K562 (cell line): ENCODE data around the gene RFX6. TPM values are rescaled to one million over a fixed set of nuclear protein-coding genes. Genes with fewer than 3 reads are reported as not detected.

ENCODE experiments used
- ATAC-seq: fragments of 200-7000 bp; cut with Tn5 transposase; 3 replicates; pipeline ENCODE4 v1.9.1; 2020; ENCODE audit warnings: moderate library complexity
- BruUV-seq: library from RNA; stranded (reverse); fragments of 400-500 nt; replicated peaks from 2 replicates; lab custom pipeline; 2021; lab: Mats Ljungman, UMichigan
- CTCF ChIA-PET: fragments of 300-600 bp; formaldehyde crosslinking; extraction: SDS; loops from one replicate; lab custom pipeline; 2021; ENCODE audit warnings: low intra/inter-chr PET ratio; lab: Yijun Ruan, JAX
- POLR2A ChIA-PET: fragments of 300-600, 350-650 bp; sonication (Branson Sonifier 250); formaldehyde crosslinking; extraction: SDS; loops from one replicate; lab custom pipeline; 2021; ENCODE audit warnings: antibody characterized with exemption, inconsistent platforms; lab: Yijun Ruan, JAX
- DNase-seq, 4 experiments: peaks; one replicate each; pipeline versions ENCODE4 v3.0.0 to v3.0.0-alpha.2; 2011 to 2018; ENCODE audit warnings: low spot score in 3 of 4, mixed read lengths in 3 of 4; ENCODE audit errors: extremely low read depth in 1 of 4
- FAIRE-seq: peaks from 2 replicates; lab custom pipeline; 2011; peaks lifted over from hg19 to GRCh38; lab: Jason Lieb, UNC
- H2AFZ ChIP-seq: 2 replicates; pipeline ENCODE4 v1.6.0; 2011; ENCODE audit warnings: low read depth, low read length, control low read depth, inconsistent platforms
- H3K27ac ChIP-seq: fragments of 200-600 bp; 3 replicates; pipeline ENCODE4 v1.8.0; 2011; ENCODE audit warnings: low read depth, mild to moderate bottlenecking, control low read depth, inconsistent platforms, low read length, moderate library complexity, mixed read lengths; ENCODE audit errors: extremely low read depth
- H3K27me3 ChIP-seq, 2 experiments: fragments of 300-600 bp in 1 of 2; 2 replicates in 1 of 2; 3 replicates in 1 of 2; pipeline versions ENCODE4 v1.6.0 to v1.8.0; 2011; ENCODE audit warnings: inconsistent platforms in 2 of 2, low read length in 2 of 2, mild to moderate bottlenecking in 1 of 2, mixed read lengths in 1 of 2, moderate library complexity in 1 of 2; ENCODE audit not compliant: control insufficient read depth in 2 of 2, insufficient read depth in 2 of 2
- H3K36me3 ChIP-seq: fragments of 300-600 bp; 3 replicates; pipeline ENCODE4 v1.8.0; 2011; ENCODE audit warnings: mild to moderate bottlenecking, low read length, inconsistent platforms; ENCODE audit not compliant: control insufficient read depth, insufficient read depth
- H3K4me1 ChIP-seq, 2 experiments: fragments of 200-600 bp in 1 of 2; replicated peaks in 1 of 2; 2 replicates in 1 of 2; 3 replicates in 1 of 2; pipeline versions ENCODE4 v1.5.1 to v1.8.0; 2011; ENCODE audit warnings: inconsistent platforms in 2 of 2, low read length in 2 of 2, mild to moderate bottlenecking in 1 of 2, mixed read lengths in 1 of 2, moderate library complexity in 1 of 2; ENCODE audit not compliant: control insufficient read depth in 2 of 2, insufficient read depth in 2 of 2
- H3K4me2 ChIP-seq: 2 replicates; pipeline ENCODE4 v1.6.1; 2011; ENCODE audit warnings: low read length, control low read depth, inconsistent platforms, mixed read lengths; ENCODE audit not compliant: insufficient read depth
- H3K4me3 ChIP-seq: fragments of 200-600 bp; sonication (generic), shearing (Covaris generic); 2 replicates; pipeline ENCODE4 v1.5.1; 2016; ENCODE audit warnings: control low read depth, inconsistent platforms
- H3K79me2 ChIP-seq: fragments of 200-600 bp; 3 replicates; pipeline ENCODE4 v1.8.0; 2011; ENCODE audit warnings: low read length, inconsistent platforms; ENCODE audit not compliant: control insufficient read depth, insufficient read depth
- H3K9ac ChIP-seq, 2 experiments: 2 replicates each; pipeline versions ENCODE4 v1.6.0 to v1.6.1; 2011; ENCODE audit warnings: low read depth in 2 of 2, low read length in 2 of 2, control low read depth in 1 of 2, inconsistent platforms in 1 of 2, mild to moderate bottlenecking in 1 of 2, mixed read lengths in 1 of 2; ENCODE audit not compliant: insufficient read depth in 1 of 2
- H3K9me1 ChIP-seq: one replicate; pipeline ENCODE4 v1.6.0; 2011; ENCODE audit warnings: inconsistent platforms, mild to moderate bottlenecking, low read length, moderate library complexity; ENCODE audit not compliant: control insufficient read depth, insufficient read depth
- H3K9me3 ChIP-seq: replicated peaks from 2 replicates; pipeline ENCODE4 v1.5.1; 2011; ENCODE audit warnings: low read depth, low read length, inconsistent platforms; ENCODE audit not compliant: control insufficient read depth, insufficient read depth
- H4K20me1 ChIP-seq: replicated peaks from 2 replicates; pipeline ENCODE4 v1.6.1; 2011; ENCODE audit warnings: low read length, inconsistent platforms, mixed read lengths; ENCODE audit not compliant: control insufficient read depth, insufficient read depth
- CREBBP ChIP-seq: IDR thresholded peaks from one replicate; pipeline ENCODE4 v1.6.1; 2012; ENCODE audit warnings: low read depth, mild to moderate bottlenecking, control low read depth, inconsistent platforms, low read length
- FOSL1 ChIP-seq: fragments of 200-800 bp; sonication (Bioruptor generic); conservative IDR thresholded peaks from 2 replicates; pipeline ENCODE4 v1.6.1; 2016; ENCODE audit warnings: missing genetic modification characterization, missing compliant biosample characterization
- KAT2B ChIP-seq: IDR thresholded peaks from one replicate; pipeline ENCODE4 v1.6.1; 2012; ENCODE audit warnings: low read depth, mild to moderate bottlenecking, control low read depth, inconsistent platforms, low read length, moderate library complexity
- LEF1 ChIP-seq: fragments of 450-650 bp; IDR thresholded peaks from 2 replicates; pipeline ENCODE4 v1.6.1; 2016; ENCODE audit warnings: mild to moderate bottlenecking
- POLR2AphosphoS2 ChIP-seq: IDR thresholded peaks from 2 replicates; pipeline ENCODE4 v1.6.1; 2012; ENCODE audit warnings: low read length, improper control_type of control experiment
- RBM15 ChIP-seq: fragments of 200-400 bp; formaldehyde crosslinking; IDR thresholded peaks from 2 replicates; pipeline ENCODE4 v1.6.1; 2018; ENCODE audit warnings: mild to moderate bottlenecking, low read length, moderate library complexity; ENCODE audit not compliant: insufficient read depth
- SMC3 ChIP-seq: conservative IDR thresholded peaks from 2 replicates; pipeline ENCODE4 v1.6.1; 2011; ENCODE audit warnings: low read depth, low read length, improper control_type of control experiment; ENCODE audit not compliant: insufficient read depth
- TAF9B ChIP-seq: fragments of 450-650 bp; IDR thresholded peaks from 2 replicates; pipeline ENCODE4 v1.6.1; 2018; ENCODE audit warnings: mild to moderate bottlenecking; ENCODE audit not compliant: partially characterized antibody
- ZKSCAN8 ChIP-seq: fragments of 200-800 bp; sonication (Bioruptor generic); IDR thresholded peaks from 2 replicates; pipeline ENCODE4 v1.6.1; 2016; ENCODE audit warnings: missing genetic modification characterization, missing compliant biosample characterization
- ZNF384 ChIP-seq: IDR thresholded peaks from 2 replicates; pipeline ENCODE4 v1.6.1; 2012; ENCODE audit warnings: low read depth, low read length, improper control_type of control experiment
- ZNF830 ChIP-seq: fragments of 250-450 bp; sonication (Bioruptor Pico); IDR thresholded peaks from 2 replicates; pipeline ENCODE4 v1.5.0; 2021; ENCODE audit warnings: mild to moderate bottlenecking
- WGBS: fragments of 100-300 bp; shearing (Covaris generic); methylation state at CpG from one replicate; pipeline ENCODE4 v1.1.6; 2016; ENCODE audit warnings: low coverage, mixed read lengths; ENCODE audit not compliant: insufficient coverage; ENCODE audit errors: missing lambda C conversion rate; 5-methylcytosine and 5-hydroxymethylcytosine counted together
- in situ Hi-C: fragments of 300-500 bp; cut with MboI; formaldehyde crosslinking; loops from 4 replicates; pipeline ENCODE4 v1.15.0; 2018; ENCODE audit warnings: inconsistent platforms, mixed read lengths
- intact Hi-C: fragments of 100-400 bp; cut with micrococcal nuclease; formaldehyde crosslinking; loops from 2 replicates; pipeline ENCODE4 v1.14.2; 2022
- polyA plus RNA-seq, 8 experiments: library from polyadenylated mRNA; depleted of rRNA in 4 of 8; stranded (reverse) in 5 of 8; unstranded in 3 of 8; fragments of >200 nt; fragmentation: Nextera tagmentation in 2 of 8; fragmentation: Illumina TruSeq in 1 of 8; extraction: Ambion mirVana in 2 of 8; extraction: Trizol in 1 of 8; gene quantifications; 2 replicates each; pipeline versions ENCODE4 v1.2.1 to v1.2.3, GENCODE V29; 2011 to 2014; ENCODE audit warnings: inconsistent platforms in 1 of 8, missing spikeins in 1 of 8
- total RNA-seq, 7 experiments: library from RNA; depleted of rRNA in 6 of 7; stranded (reverse); fragments of >200 nt in 6 of 7; fragmentation: Illumina TruSeq in 2 of 7; extraction: Trizol in 2 of 7; gene quantifications; 2 replicates each; pipeline versions ENCODE4 v1.2.1 to v1.2.3, GENCODE V29; 2011 to 2021; ENCODE audit warnings: low replicate concordance in 1 of 7
- TF ChIP-seq, protein P1 (sequence below): fragments of 200-800 bp; sonication (Bioruptor generic); IDR thresholded peaks from 2 replicates; pipeline ENCODE4 v1.6.1; 2016; ENCODE audit warnings: missing genetic modification characterization, missing compliant biosample characterization
- TF ChIP-seq, protein P2 (sequence below): fragments of 450-650 bp; formaldehyde crosslinking; IDR thresholded peaks from 2 replicates; pipeline ENCODE4 v1.4.0; 2022; ENCODE audit warnings: missing genetic modification characterization

Gene RFX6
- total and polyA plus RNA-seq, 9 of the 15 experiments (the other 6 are each of a cell fraction or from before 2014, with no cell fraction given) = not detected

DNA sequence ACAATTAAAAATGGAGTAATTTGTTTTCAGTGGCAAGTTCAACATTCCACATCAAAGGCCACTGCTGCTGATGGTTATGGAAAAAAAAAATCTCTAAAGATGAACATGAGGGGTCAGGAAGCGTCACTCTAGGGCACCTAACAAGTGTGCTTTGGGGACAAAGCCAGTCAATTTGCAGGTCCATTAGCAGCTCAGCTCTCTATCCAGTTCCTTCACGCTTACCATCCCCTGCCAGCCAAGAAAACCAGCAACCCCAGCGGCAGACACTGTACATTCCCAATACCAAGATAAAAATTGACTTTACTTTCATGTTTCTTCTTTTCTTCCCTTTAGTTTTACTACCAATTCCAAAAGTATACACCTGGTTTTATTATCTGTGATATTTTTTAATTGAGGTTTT lies 10.1 kb downstream of the RFX6 start:
- no peak for ATAC-seq
- CTCF ChIA-PET = no interaction called here
- WGBS = 0% methylated on average over 3 of the region's 3 CpGs

GRCh38 chr6:116887894-116888293 lies 10.9 kb downstream of the RFX6 start:
- no peak for ATAC-seq
- no peaks in the 10 kb centered on the region for H3K79me2 ChIP-seq
- H3K4me3 ChIP-seq = no peak overlapping the region
- H3K9me3 ChIP-seq = no peaks in the 10 kb centered on the region
- no peaks in the 10 kb centered on the region for H3K27me3 ChIP-seq
- H3K27ac ChIP-seq = no peak overlapping the region
- in situ Hi-C loops = no loop called here
- H2AFZ ChIP-seq = no peak overlapping the region
- no peaks in the 10 kb centered on the region for H3K9me1 ChIP-seq
- no peaks in the 10 kb centered on the region for H3K36me3 ChIP-seq
- 0% methylated on average over 1 of the region's 1 CpG for WGBS
- TF ChIP-seq, protein P1, sequence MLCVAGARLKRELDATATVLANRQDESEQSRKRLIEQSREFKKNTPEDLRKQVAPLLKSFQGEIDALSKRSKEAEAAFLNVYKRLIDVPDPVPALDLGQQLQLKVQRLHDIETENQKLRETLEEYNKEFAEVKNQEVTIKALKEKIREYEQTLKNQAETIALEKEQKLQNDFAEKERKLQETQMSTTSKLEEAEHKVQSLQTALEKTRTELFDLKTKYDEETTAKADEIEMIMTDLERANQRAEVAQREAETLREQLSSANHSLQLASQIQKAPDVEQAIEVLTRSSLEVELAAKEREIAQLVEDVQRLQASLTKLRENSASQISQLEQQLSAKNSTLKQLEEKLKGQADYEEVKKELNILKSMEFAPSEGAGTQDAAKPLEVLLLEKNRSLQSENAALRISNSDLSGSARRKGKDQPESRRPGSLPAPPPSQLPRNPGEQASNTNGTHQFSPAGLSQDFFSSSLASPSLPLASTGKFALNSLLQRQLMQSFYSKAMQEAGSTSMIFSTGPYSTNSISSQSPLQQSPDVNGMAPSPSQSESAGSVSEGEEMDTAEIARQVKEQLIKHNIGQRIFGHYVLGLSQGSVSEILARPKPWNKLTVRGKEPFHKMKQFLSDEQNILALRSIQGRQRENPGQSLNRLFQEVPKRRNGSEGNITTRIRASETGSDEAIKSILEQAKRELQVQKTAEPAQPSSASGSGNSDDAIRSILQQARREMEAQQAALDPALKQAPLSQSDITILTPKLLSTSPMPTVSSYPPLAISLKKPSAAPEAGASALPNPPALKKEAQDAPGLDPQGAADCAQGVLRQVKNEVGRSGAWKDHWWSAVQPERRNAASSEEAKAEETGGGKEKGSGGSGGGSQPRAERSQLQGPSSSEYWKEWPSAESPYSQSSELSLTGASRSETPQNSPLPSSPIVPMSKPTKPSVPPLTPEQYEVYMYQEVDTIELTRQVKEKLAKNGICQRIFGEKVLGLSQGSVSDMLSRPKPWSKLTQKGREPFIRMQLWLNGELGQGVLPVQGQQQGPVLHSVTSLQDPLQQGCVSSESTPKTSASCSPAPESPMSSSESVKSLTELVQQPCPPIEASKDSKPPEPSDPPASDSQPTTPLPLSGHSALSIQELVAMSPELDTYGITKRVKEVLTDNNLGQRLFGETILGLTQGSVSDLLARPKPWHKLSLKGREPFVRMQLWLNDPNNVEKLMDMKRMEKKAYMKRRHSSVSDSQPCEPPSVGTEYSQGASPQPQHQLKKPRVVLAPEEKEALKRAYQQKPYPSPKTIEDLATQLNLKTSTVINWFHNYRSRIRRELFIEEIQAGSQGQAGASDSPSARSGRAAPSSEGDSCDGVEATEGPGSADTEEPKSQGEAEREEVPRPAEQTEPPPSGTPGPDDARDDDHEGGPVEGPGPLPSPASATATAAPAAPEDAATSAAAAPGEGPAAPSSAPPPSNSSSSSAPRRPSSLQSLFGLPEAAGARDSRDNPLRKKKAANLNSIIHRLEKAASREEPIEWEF = no peak
- no peak for TF ChIP-seq TAF9B
- no peak for TF ChIP-seq RBM15
- TF ChIP-seq LEF1 = no peak
- TF ChIP-seq ZNF830 (CRISPR knock-in tag) = no peak
- TF ChIP-seq, protein P2, sequence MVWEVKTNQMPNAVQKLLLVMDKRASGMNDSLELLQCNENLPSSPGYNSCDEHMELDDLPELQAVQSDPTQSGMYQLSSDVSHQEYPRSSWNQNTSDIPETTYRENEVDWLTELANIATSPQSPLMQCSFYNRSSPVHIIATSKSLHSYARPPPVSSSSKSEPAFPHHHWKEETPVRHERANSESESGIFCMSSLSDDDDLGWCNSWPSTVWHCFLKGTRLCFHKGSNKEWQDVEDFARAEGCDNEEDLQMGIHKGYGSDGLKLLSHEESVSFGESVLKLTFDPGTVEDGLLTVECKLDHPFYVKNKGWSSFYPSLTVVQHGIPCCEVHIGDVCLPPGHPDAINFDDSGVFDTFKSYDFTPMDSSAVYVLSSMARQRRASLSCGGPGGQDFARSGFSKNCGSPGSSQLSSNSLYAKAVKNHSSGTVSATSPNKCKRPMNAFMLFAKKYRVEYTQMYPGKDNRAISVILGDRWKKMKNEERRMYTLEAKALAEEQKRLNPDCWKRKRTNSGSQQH (CRISPR knock-in tag) = no peak
- TF ChIP-seq, all 486 proteins: peak for 0
- Histone ChIP-seq H3K4me2 (no peak overlapping the region), H3K4me1 (no peaks in the 10 kb centered on the region), H3K9ac (no peak overlapping the region), H4K20me1 (no peaks in the 10 kb centered on the region)
- intact Hi-C loops = no loop called here
- CTCF ChIA-PET = no interaction called here
- DNase-seq = no peak
- POLR2A ChIA-PET = interaction anchor here (0.7 kb wide), 1 partner anchor 30 kb away, joined by 4 read pairs; no protein-coding TSS in a partner anchor
- no peak for FAIRE-seq
- BruUV-seq = no TSS peak

More for the DNA sequence above, 10.1 kb downstream of the RFX6 start:
- Histone ChIP-seq H2AFZ (no peak overlapping the region), H3K4me2 (no peak overlapping the region), H3K4me1 (no peaks in the 10 kb centered on the region), H4K20me1 (no peaks in the 10 kb centered on the region), H3K9ac (no peak overlapping the region), H3K27me3 (no peaks in the 10 kb centered on the region), H3K4me3 (no peak overlapping the region), H3K9me3 (no peaks in the 10 kb centered on the region), H3K9me1 (no peaks in the 10 kb centered on the region), H3K27ac (no peak overlapping the region), H3K79me2 (no peaks in the 10 kb centered on the region), H3K36me3 (no peaks in the 10 kb centered on the region)
- POLR2A ChIA-PET = no interaction called here
- intact Hi-C loops (no loop called here), in situ Hi-C loops (no loop called here)
- FAIRE-seq (no peak), DNase-seq (no peak)
- TF ChIP-seq ZKSCAN8 (CRISPR knock-in tag) (no peak), SMC3 (no peak), FOSL1 (no peak), POLR2AphosphoS2 (no peak), KAT2B (no peak), CREBBP (no peak), ZNF384 (no peak)
- BruUV-seq = no TSS peak
